Fibroblast of villous mesenchyme (primary cell): ENCODE measurements around the gene CADM1. TPM values are rescaled to one million over a fixed set of nuclear protein-coding genes. Genes with fewer than 3 reads are reported as not detected.

Source experiments
- DNase-seq: peaks from one replicate; pipeline ENCODE4 v3.0.0-alpha.2; 2010; ENCODE audit warnings: low read depth
- H3K4me3 ChIP-seq: 2 replicates; pipeline ENCODE4 v1.5.1; 2011; ENCODE audit warnings: low read depth, mild to moderate bottlenecking, low read length
- total RNA-seq: library from RNA; depleted of rRNA; stranded (reverse); fragments of >200 nt; gene quantifications from 2 replicates; pipeline ENCODE4 v1.2.3, GENCODE V29; 2012
- TF ChIP-seq, protein P1 (sequence below): IDR thresholded peaks from 2 replicates; pipeline ENCODE4 v1.5.1; 2012; ENCODE audit warnings: low read depth, mild to moderate bottlenecking, low read length; ENCODE audit not compliant: insufficient read depth

CADM1 gene
- total RNA-seq, 1 donor: 9.1 TPM

DNA sequence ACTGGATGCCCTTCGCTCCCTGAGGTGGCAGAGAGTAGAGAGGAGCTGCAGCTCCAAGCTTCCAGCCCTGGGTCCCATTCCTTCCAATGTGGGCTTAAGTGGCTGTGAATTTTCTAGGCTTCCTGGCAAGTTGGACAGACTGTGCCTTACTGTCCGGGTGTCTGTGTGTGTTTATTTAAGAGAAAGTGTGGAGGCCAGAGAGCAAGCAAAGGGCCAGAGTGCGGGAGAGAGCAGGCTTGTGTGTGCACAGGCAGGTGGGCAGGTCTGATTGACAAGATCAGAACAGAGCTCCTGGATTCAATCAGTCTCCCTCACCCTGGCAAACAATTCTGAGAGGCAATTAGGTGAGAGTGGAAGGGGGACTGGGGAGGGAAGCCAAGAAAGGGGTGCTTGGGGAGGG is 347.0 kb downstream of the CADM1 start:
- TF ChIP-seq, protein P1, sequence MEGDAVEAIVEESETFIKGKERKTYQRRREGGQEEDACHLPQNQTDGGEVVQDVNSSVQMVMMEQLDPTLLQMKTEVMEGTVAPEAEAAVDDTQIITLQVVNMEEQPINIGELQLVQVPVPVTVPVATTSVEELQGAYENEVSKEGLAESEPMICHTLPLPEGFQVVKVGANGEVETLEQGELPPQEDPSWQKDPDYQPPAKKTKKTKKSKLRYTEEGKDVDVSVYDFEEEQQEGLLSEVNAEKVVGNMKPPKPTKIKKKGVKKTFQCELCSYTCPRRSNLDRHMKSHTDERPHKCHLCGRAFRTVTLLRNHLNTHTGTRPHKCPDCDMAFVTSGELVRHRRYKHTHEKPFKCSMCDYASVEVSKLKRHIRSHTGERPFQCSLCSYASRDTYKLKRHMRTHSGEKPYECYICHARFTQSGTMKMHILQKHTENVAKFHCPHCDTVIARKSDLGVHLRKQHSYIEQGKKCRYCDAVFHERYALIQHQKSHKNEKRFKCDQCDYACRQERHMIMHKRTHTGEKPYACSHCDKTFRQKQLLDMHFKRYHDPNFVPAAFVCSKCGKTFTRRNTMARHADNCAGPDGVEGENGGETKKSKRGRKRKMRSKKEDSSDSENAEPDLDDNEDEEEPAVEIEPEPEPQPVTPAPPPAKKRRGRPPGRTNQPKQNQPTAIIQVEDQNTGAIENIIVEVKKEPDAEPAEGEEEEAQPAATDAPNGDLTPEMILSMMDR: no peak

GRCh38 chr11:115155978-115156377 is 348.2 kb downstream of the CADM1 start:
- TF ChIP-seq, protein P1: no peak
- H3K4me3 ChIP-seq: no peak overlapping the region
- no peak for DNase-seq

More for the DNA sequence above, 347.0 kb downstream of the CADM1 start:
- no peak overlapping the region for H3K4me3 ChIP-seq
- DNase-seq: no peak

GRCh38 chr11:115155320-115155719 is 348.9 kb downstream of the CADM1 start:
- DNase-seq: no peak

DNA sequence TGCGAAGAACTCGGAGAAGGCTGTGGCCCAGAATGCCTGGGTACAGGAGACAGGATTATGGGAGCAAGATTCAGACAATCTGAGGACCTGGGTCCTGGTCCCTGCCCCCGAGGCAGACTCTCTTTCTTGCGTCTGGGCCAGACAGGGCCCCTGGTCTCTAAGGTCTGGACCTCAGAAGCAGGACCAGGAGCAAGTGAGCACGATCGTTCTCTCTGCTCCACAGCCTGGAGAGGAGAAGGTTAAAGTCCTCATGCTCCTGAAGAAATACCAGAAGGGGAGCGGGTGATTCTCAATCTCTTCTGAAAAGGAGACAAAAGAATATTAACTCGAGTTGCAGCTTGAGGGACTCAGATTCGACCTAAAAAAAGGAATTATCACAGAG is 349.9 kb downstream of the CADM1 start:
- TF ChIP-seq, protein P1: no peak
- H3K4me3 ChIP-seq: no peak overlapping the region
- DNase-seq: no peak

More at GRCh38 chr11:115155320-115155719, 348.9 kb downstream of the CADM1 start:
- TF ChIP-seq, protein P1: no peak
- H3K4me3 ChIP-seq: no peak overlapping the region

DNA sequence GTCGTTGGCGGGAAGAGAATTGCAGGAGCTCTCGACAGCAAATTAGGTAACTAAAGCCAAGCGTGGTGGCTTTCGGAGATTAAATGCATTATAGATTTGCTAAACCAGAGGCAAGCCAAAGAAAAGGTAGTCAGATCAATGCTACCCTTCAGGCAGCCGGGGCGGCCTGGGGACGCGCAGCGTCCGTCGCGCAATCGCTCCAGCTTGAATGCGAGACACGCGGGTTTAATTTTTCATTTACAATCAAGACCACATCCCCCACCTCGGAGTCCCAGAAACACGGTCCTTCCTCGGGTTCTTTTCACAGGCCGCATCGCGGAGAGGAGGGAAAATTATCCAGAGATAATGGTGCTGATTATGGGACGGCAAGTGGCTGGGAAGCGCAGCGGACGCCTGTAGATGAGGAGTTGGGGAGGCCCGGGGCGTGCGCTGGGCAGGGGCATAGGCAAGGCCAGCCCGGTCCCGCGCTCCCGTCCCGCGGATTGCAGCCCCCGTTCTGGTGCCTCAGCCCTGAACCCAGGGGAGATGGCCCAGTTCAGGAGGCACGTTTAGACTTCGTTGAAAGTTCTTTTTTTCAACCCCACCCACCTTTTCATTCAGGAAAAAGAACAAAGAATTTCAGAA is 350.4 kb downstream of the CADM1 start:
- TF ChIP-seq, protein P1: no peak
- DNase-seq: no peak
- H3K4me3 ChIP-seq: no peak overlapping the region

DNA sequence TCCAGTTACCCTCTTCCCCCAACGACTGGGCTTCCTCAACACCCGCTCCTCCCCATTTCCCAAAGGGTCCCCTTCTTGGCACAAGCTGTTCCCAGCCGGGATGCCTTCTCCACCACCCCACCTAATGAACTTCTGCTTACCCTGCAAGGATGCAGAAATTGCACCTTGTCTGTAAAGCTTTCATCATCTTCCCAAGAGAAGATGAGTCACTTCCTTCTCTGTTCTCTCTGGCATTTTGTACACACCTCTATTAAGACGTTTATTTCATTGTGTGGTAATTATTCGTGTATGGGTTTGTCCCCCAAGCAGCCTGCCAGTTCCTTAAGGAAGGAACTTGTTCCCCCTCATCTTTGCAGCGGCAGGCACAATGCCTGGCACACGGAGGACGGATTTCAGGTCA is 351.1 kb downstream of the CADM1 start:
- DNase-seq: no peak
- H3K4me3 ChIP-seq: no peak overlapping the region

More for the DNA sequence above, 351.1 kb downstream of the CADM1 start:
- TF ChIP-seq, protein P1: no peak
